Activated CD4-positive, alpha-beta memory T cell treated with anti-CD3 and anti-CD28 coated beads for 36 hours (primary cell): ENCODE results near the gene SLC25A53. TPM values are rescaled to one million over a fixed set of nuclear protein-coding genes. Genes with fewer than 3 reads are reported as not detected.
"Not testable (repeated sequence)": the region's sequence is repeated elsewhere in the genome, so short reads cannot be mapped to it uniquely, and the experiment has no call there.

Experiments
- CTCF ChIA-PET: fragments of 350-600 bp; sonication (Branson Sonifier 250); formaldehyde crosslinking; loops from one replicate; lab custom pipeline; 2021; ENCODE audit warnings: antibody characterized with exemption, inconsistent platforms; lab: Charles Lee
- POLR2A ChIA-PET: fragments of 350-600 bp; sonication (Branson Sonifier 250); formaldehyde crosslinking; loops from one replicate; lab custom pipeline; 2021; ENCODE audit warnings: antibody characterized with exemption; lab: Charles Lee
- DNase-seq: peaks from one replicate; pipeline ENCODE4 v3.0.0-alpha.2; 2020
- H3K27ac Mint-ChIP-seq: one replicate; pipeline ENCODE4 v1.8.0; 2021; ENCODE audit warnings: mixed read lengths
- H3K27me3 Mint-ChIP-seq: one replicate; pipeline ENCODE4 v1.8.0; 2021; ENCODE audit warnings: mixed read lengths
- H3K36me3 Mint-ChIP-seq: one replicate; pipeline ENCODE4 v1.8.0; 2021; ENCODE audit warnings: mixed read lengths
- H3K4me1 Mint-ChIP-seq: one replicate; pipeline ENCODE4 v1.8.0; 2021; ENCODE audit warnings: low read depth, mixed read lengths
- H3K4me3 Mint-ChIP-seq: one replicate; pipeline ENCODE4 v1.8.0; 2021; ENCODE audit warnings: mild to moderate bottlenecking, mixed read lengths
- H3K9me3 Mint-ChIP-seq: one replicate; pipeline ENCODE4 v1.8.0; 2021; ENCODE audit warnings: mixed read lengths
- intact Hi-C: fragments of 100-400 bp; cut with micrococcal nuclease; formaldehyde crosslinking; loops from one replicate; pipeline ENCODE4 v1.15.1; 2023
- total RNA-seq, 2 experiments: library from RNA; stranded (reverse); gene quantifications; one replicate each; pipeline ENCODE4 v1.2.3, GENCODE V29; 2021

SLC25A53 gene
- total RNA-seq, 2 experiments from 2014 or later, result 3.6 to 4.2 TPM

- H3K27me3 Mint-ChIP-seq, result no peaks in the 10 kb centered on the region
- DNase-seq, result peak; percentile 14
- POLR2A ChIA-PET, result no interaction called here
- intact Hi-C loops, result no loop called here
- H3K9me3 Mint-ChIP-seq, result no peaks in the 10 kb centered on the region
- CTCF ChIA-PET, result interaction anchor here (0.9 to 1.5 kb wide), 3 partner anchors 9 to 14 kb away, joined by 3 to 9 read pairs (median 8); no protein-coding TSS in a partner anchor
- peaks cover 4% of the 10 kb centered on the region for H3K36me3 Mint-ChIP-seq
- H3K4me1 Mint-ChIP-seq, result peaks cover 27% of the 10 kb centered on the region
- no peak overlapping the region for H3K4me3 Mint-ChIP-seq
- no peak overlapping the region for H3K27ac Mint-ChIP-seq
These were observed 34.0 kb downstream of the SLC25A53 start for GRCh38 chrX:104122829-104123228.

- DNase-seq, result no peak
- POLR2A ChIA-PET, result no interaction called here
These were observed 38.0 kb downstream of the SLC25A53 start for GRCh38 chrX:104118765-104119164.

GRCh38 chrX:104117759-104118158 lies 39.0 kb downstream of the SLC25A53 start:
- Mint-ChIP-seq H3K9me3 (no peaks in the 10 kb centered on the region), H3K27ac (no peak overlapping the region), H3K4me1 (peaks cover 32% of the 10 kb centered on the region), H3K4me3 (no peak overlapping the region), H3K27me3 (no peaks in the 10 kb centered on the region), H3K36me3 (no peaks in the 10 kb centered on the region)
- ChIA-PET POLR2A (no interaction called here), CTCF (interaction anchor here (1.1 kb wide), 1 partner anchor 18 kb away, joined by 3 read pairs; no protein-coding TSS in a partner anchor)
- DNase-seq, result no peak
- intact Hi-C loops, result no loop called here

More at GRCh38 chrX:104118765-104119164, 38.0 kb downstream of the SLC25A53 start:
- CTCF ChIA-PET, result interaction anchor here (1.9 kb wide), 1 partner anchor 274 kb away, joined by 4 read pairs; no protein-coding TSS in a partner anchor
- Mint-ChIP-seq H3K27ac (no peak overlapping the region), H3K4me1 (peaks cover 36% of the 10 kb centered on the region), H3K27me3 (no peaks in the 10 kb centered on the region), H3K9me3 (no peaks in the 10 kb centered on the region), H3K36me3 (no peaks in the 10 kb centered on the region), H3K4me3 (no peak overlapping the region)
- intact Hi-C loops, result no loop called here

GRCh38 chrX:104113222-104113965 lies 43.4 kb downstream of the SLC25A53 start:
- ChIA-PET CTCF (interaction anchor here (0.7 to 3.5 kb wide), 10 partner anchors 10 to 268 kb away, joined by 3 to 25 read pairs (median 6); partner anchors contain the start of gene SLC25A53), POLR2A (interaction anchor here (1.8 kb wide), 1 partner anchor 43 kb away, joined by 5 read pairs; the partner anchor contains the start of gene SLC25A53)
- intact Hi-C loops, result loop anchor here (2.0 to 5.0 kb wide), 4 partner anchors 195 to 581 kb away; partner anchors contain the start of gene MORF4L2
- Mint-ChIP-seq H3K9me3 (no peaks in the 10 kb centered on the region), H3K36me3 (no peaks in the 10 kb centered on the region), H3K4me1 (peaks cover 44% of the 10 kb centered on the region), H3K27me3 (no peaks in the 10 kb centered on the region), H3K27ac (peak overlapping the region; percentile 49), H3K4me3 (peak overlapping the region; percentile 79)
- DNase-seq, result peak; percentile 70

GRCh38 chrX:104112326-104112951 lies 44.4 kb downstream of the SLC25A53 start, which contains the start of gene ZCCHC18:
Gene ZCCHC18 (plus strand): TSS chrX:104112523. CDS start chrX:104114112, 1,589 bp downstream.
- no peaks in the 10 kb centered on the region for H3K27me3 Mint-ChIP-seq
- H3K36me3 Mint-ChIP-seq, result no peaks in the 10 kb centered on the region
- CTCF ChIA-PET, result interaction anchor here (1.1 to 3.5 kb wide), 10 partner anchors 11 to 268 kb away, joined by 3 to 25 read pairs (median 7); partner anchors contain the start of gene SLC25A53
- H3K27ac Mint-ChIP-seq, result peak within 1 kb of the TSS; percentile 49
- intact Hi-C loops, result loop anchor here (2.0 to 5.0 kb wide), 4 partner anchors 194 to 580 kb away; partner anchors contain the start of gene MORF4L2
- DNase-seq, result peak; percentile 59
- peak within 1 kb of the TSS; percentile 79 for H3K4me3 Mint-ChIP-seq
- POLR2A ChIA-PET, result interaction anchor here (0.9 to 1.8 kb wide), 2 partner anchors 12 to 44 kb away, joined by 3 to 5 read pairs; partner anchors contain the start of gene SLC25A53
- no peaks in the 10 kb centered on the region for H3K9me3 Mint-ChIP-seq
- H3K4me1 Mint-ChIP-seq, result peaks cover 35% of the 10 kb centered on the region

GRCh38 chrX:104110491-104111240 lies 46.1 kb downstream of the SLC25A53 start:
- H3K27me3 Mint-ChIP-seq, H3K9me3 Mint-ChIP-seq, POLR2A ChIA-PET, H3K4me3 Mint-ChIP-seq, H3K36me3 Mint-ChIP-seq, DNase-seq: not testable (repeated sequence)
- CTCF ChIA-PET, result interaction anchor here (0.9 to 3.5 kb wide), 3 partner anchors 25 to 266 kb away, joined by 3 to 18 read pairs (median 7); no protein-coding TSS in a partner anchor
- peak overlapping the region; percentile 45 for H3K27ac Mint-ChIP-seq
- intact Hi-C loops, result loop anchor here (1.0 to 5.0 kb wide), 3 partner anchors 12 to 578 kb away; no protein-coding TSS in a partner anchor
- peaks cover 29% of the 10 kb centered on the region for H3K4me1 Mint-ChIP-seq

GRCh38 chrX:104108955-104109354 lies 47.9 kb downstream of the SLC25A53 start:
- Mint-ChIP-seq H3K27ac (no peak overlapping the region), H3K4me1 (peaks cover 29% of the 10 kb centered on the region), H3K36me3 (no peaks in the 10 kb centered on the region), H3K9me3 (no peaks in the 10 kb centered on the region), H3K4me3 (no peak overlapping the region), H3K27me3 (no peaks in the 10 kb centered on the region)
- intact Hi-C loops, result no loop called here
- POLR2A ChIA-PET, result no interaction called here
- CTCF ChIA-PET, result no interaction called here
- no peak for DNase-seq

GRCh38 chrX:104105330-104106262 lies 51.2 kb downstream of the SLC25A53 start:
- Mint-ChIP-seq H3K4me1 (peaks cover 14% of the 10 kb centered on the region), H3K27me3 (no peaks in the 10 kb centered on the region), H3K4me3 (no peak overlapping the region), H3K36me3 (no peaks in the 10 kb centered on the region), H3K9me3 (no peaks in the 10 kb centered on the region), H3K27ac (no peak overlapping the region)
- ChIA-PET CTCF (no interaction called here), POLR2A (no interaction called here)
- DNase-seq, result no peak
- intact Hi-C loops, result no loop called here

GRCh38 chrX:104104676-104105075 lies 52.1 kb downstream of the SLC25A53 start:
- ChIA-PET CTCF (no interaction called here), POLR2A (no interaction called here)
- no peaks in the 10 kb centered on the region for H3K9me3 Mint-ChIP-seq
- H3K27ac Mint-ChIP-seq, result no peak overlapping the region
- H3K4me1 Mint-ChIP-seq, result peaks cover 6% of the 10 kb centered on the region
- intact Hi-C loops, result no loop called here
- no peak for DNase-seq
- H3K27me3 Mint-ChIP-seq, result no peaks in the 10 kb centered on the region
- H3K4me3 Mint-ChIP-seq, result no peak overlapping the region
- no peaks in the 10 kb centered on the region for H3K36me3 Mint-ChIP-seq

GRCh38 chrX:104098919-104099318 lies 57.9 kb downstream of the SLC25A53 start:
- intact Hi-C loops, result loop anchor here (1.0 kb wide), 3 partner anchors 12 to 171 kb away; no protein-coding TSS in a partner anchor
- no peaks in the 10 kb centered on the region for H3K36me3 Mint-ChIP-seq
- CTCF ChIA-PET, result interaction anchor here (0.7 to 4.2 kb wide), 4 partner anchors 14 to 38 kb away, joined by 3 to 48 read pairs (median 15); partner anchors contain the start of gene ZCCHC18
- H3K4me3 Mint-ChIP-seq, result no peak overlapping the region
- no peak for DNase-seq
- H3K4me1 Mint-ChIP-seq, result peaks cover 2% of the 10 kb centered on the region
- H3K9me3 Mint-ChIP-seq, result no peaks in the 10 kb centered on the region
- no peaks in the 10 kb centered on the region for H3K27me3 Mint-ChIP-seq
- no peak overlapping the region for H3K27ac Mint-ChIP-seq
- POLR2A ChIA-PET, result no interaction called here
